Eye (tissue), 1 donor: ENCODE data around the gene ADIPOQ.
"Not testable (repeated sequence)": the region's sequence is repeated elsewhere in the genome, so short reads cannot be mapped to it uniquely, and the experiment has no call there.

Experiments
- DNase-seq: peaks from one replicate; pipeline ENCODE4 v3.0.0-alpha.2; 2015

ADIPOQ gene

GRCh38 chr3:186826976-186827857 is 15.3 kb upstream of the ADIPOQ start:
- DNase-seq = peak; percentile 94

- DNase-seq = peak; percentile 13
Measured at GRCh38 chr3:186828340-186828739, 14.2 kb upstream of the ADIPOQ start.

GRCh38 chr3:186831798-186832197 is 10.7 kb upstream of the ADIPOQ start:
- no peak for DNase-seq

- DNase-seq = no peak
Measured at GRCh38 chr3:186832276-186832675, 10.2 kb upstream of the ADIPOQ start.

- DNase-seq = peak; percentile 53
Measured at GRCh38 chr3:186839874-186840641, 2.5 kb upstream of the ADIPOQ start.

- no peak for DNase-seq
Measured at GRCh38 chr3:186841620-186842019, 890 bp upstream of the ADIPOQ start.

- DNase-seq = no peak
Measured at GRCh38 chr3:186843039-186843432, 526 bp downstream of the ADIPOQ start.

- no peak for DNase-seq
Measured at GRCh38 chr3:186844908-186845307, 2.4 kb downstream of the ADIPOQ start.

GRCh38 chr3:186845756-186846155 is 3.2 kb downstream of the ADIPOQ start:
- DNase-seq = no peak

- DNase-seq = no peak
Measured at GRCh38 chr3:186847437-186847836, 4.9 kb downstream of the ADIPOQ start.

- DNase-seq = peak; percentile 53
Measured at GRCh38 chr3:186849374-186849975, 7.0 kb downstream of the ADIPOQ start.

- not testable (repeated sequence) for DNase-seq
Measured at GRCh38 chr3:186851835-186852234, 9.3 kb downstream of the ADIPOQ start.

- no peak for DNase-seq
Measured at GRCh38 chr3:186852994-186853393, 10.5 kb downstream of the ADIPOQ start.

- DNase-seq = no peak
Measured at GRCh38 chr3:186854146-186854545, 11.6 kb downstream of the ADIPOQ start.

GRCh38 chr3:186854954-186855353 is 12.4 kb downstream of the ADIPOQ start:
- DNase-seq = no peak

GRCh38 chr3:186857743-186858142 is 15.2 kb downstream of the ADIPOQ start:
- DNase-seq = no peak

GRCh38 chr3:186865215-186865853 is 22.8 kb downstream of the ADIPOQ start:
- DNase-seq = not testable (repeated sequence)

GRCh38 chr3:186866095-186866494 is 23.6 kb downstream of the ADIPOQ start:
- not testable (repeated sequence) for DNase-seq

GRCh38 chr3:186869253-186870100 is 27.0 kb downstream of the ADIPOQ start:
- DNase-seq = no peak

GRCh38 chr3:186870421-186871201 is 28.1 kb downstream of the ADIPOQ start:
- DNase-seq = no peak

- DNase-seq = no peak
Measured at GRCh38 chr3:186871403-186871924, 29.0 kb downstream of the ADIPOQ start.
